ENCODE measurements around the gene NNMT. TPM values are rescaled to one million over a fixed set of nuclear protein-coding genes. Genes with fewer than 3 reads are reported as not detected.

NNMT gene
- total and polyA plus RNA-seq, 2 donors (not counting 3 experiments of a cell fraction or from before 2014, with no cell fraction given): 330 to 454 TPM

DNA sequence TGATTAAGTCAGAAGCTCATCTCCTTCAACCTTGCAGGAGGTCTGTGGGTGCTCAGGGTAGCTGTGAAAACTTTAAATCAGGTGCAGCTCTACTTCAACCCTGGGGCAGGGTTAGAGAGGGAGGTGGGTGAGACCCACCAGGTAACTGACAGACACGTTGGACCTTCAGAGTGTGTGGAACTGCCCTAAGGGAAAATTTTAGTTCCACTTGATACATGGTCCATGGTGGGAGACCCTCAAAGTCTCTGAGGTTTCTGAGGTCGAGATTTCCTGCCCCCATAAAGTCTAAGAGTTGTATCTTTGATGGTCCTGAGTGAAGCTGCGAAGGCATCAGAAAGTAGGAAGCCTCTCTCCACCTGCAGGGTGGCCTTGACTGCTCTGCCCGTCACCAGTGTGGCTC is 23.9 kb upstream of the NNMT start:
- peaks cover 27 to 40% of the 10 kb centered on the region in 2 experiments for H3K27me3 ChIP-seq (ENCODE audit: control insufficient read depth in 2 of 2, insufficient read depth in 2 of 2, low read length in 2 of 2)
- no peaks in the 10 kb centered on the region for H3K9me3 ChIP-seq (replicated peaks; ENCODE audit: control insufficient read depth, insufficient read depth, low read length)
- H3K4me1 ChIP-seq (ENCODE audit: control insufficient read depth, extremely low read depth, insufficient read depth, low read length): no peaks in the 10 kb centered on the region
- no peaks in the 10 kb centered on the region for H3K9me1 ChIP-seq (replicated peaks; ENCODE audit: control insufficient read depth, extremely low read depth, insufficient read depth, low read length)
- no peak overlapping the region for H2AFZ ChIP-seq (ENCODE audit: low read depth, low read length)
- H3K9ac ChIP-seq (replicated peaks; ENCODE audit: extremely low read depth, insufficient read depth, low read length): no peak overlapping the region
- no peaks in the 10 kb centered on the region for H3K36me3 ChIP-seq (ENCODE audit: control insufficient read depth in 2 of 2, extremely low read depth in 1 of 2, insufficient read depth in 2 of 2, low read length in 2 of 2)
- POLR2A ChIA-PET: no interaction called here
- H3K27ac ChIP-seq (ENCODE audit: insufficient read depth, low read depth, low read length): no peak overlapping the region
- H3K4me3 ChIP-seq (replicated peaks in 1 of 3; ENCODE audit: insufficient read depth in 1 of 3, low read depth in 1 of 3, low read length in 3 of 3): no peak overlapping the region
- no peaks in the 10 kb centered on the region for H3K79me2 ChIP-seq (ENCODE audit: control insufficient read depth, insufficient read depth, low read length)
- no peaks in the 10 kb centered on the region for H4K20me1 ChIP-seq (replicated peaks; ENCODE audit: control insufficient read depth, extremely low read depth, insufficient read depth, low read length)
- dilution Hi-C loops (cut with MboI; ENCODE audit: extremely low pct_ligation_motif_present, low sequenced_read_pairs): loop anchor here (25.0 kb wide), 1 partner anchor 235 kb away; no protein-coding TSS in a partner anchor
- TF ChIP-seq MAX (IDR thresholded peaks at IDR 0.05; ENCODE audit: insufficient read depth, insufficient read length): no peak
- no peak for TF ChIP-seq EZH2 (IDR thresholded peaks at IDR 0.05; ENCODE audit: borderline replicate concordance, low read depth, low read length, severe bottlenecking)
- no peak for TF ChIP-seq POLR2A (IDR thresholded peaks at IDR 0.05; ENCODE audit: low read depth, low read length)
- no peak for TF ChIP-seq FOS (IDR thresholded peaks at IDR 0.05; ENCODE audit: borderline replicate concordance, insufficient read depth, low read length)
- DNase-seq (ENCODE audit: low read depth, low spot score) (no peak), FAIRE-seq (no peak)
- BruUV-seq (replicated peaks): no TSS peak
- CTCF ChIA-PET: interaction anchor here (0.6 to 2.1 kb wide), 2 partner anchors 253 to 377 kb away, joined by 3 to 6 read pairs; no protein-coding TSS in a partner anchor
- no peak overlapping the region for H3K4me2 ChIP-seq (ENCODE audit: insufficient read depth, low read length)
- intact Hi-C loops (cut with micrococcal nuclease): no loop called here

DNA sequence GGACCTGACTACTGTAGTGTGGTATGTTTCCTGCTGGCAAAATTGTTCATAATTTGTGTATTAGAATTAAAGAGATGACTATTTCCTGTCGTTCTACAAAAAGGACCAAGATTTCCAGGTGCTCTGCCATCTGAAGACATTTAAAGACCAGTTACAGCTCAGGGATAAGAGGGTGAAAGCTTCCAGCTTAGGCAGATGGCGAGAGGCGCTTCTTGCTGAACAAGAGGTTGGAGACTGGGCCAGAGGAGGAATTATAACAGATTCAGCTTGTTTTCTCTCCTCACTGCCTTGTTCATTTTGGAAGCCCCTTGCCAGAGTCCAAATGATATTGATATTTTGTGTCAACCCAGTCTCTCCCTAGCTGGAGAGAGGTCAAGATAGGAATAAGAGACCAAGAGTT is 23.1 kb upstream of the NNMT start:
- BruUV-seq (replicated peaks): no TSS peak
- intact Hi-C loops (cut with micrococcal nuclease): no loop called here

More for the DNA sequence above, 23.1 kb upstream of the NNMT start:
- Histone ChIP-seq H4K20me1 (replicated peaks; ENCODE audit: control insufficient read depth, extremely low read depth, insufficient read depth, low read length) (no peaks in the 10 kb centered on the region), H3K36me3 (ENCODE audit: control insufficient read depth in 2 of 2, extremely low read depth in 1 of 2, insufficient read depth in 2 of 2, low read length in 2 of 2) (no peaks in the 10 kb centered on the region), H3K4me1 (ENCODE audit: control insufficient read depth, extremely low read depth, insufficient read depth, low read length) (no peaks in the 10 kb centered on the region), H3K9me3 (replicated peaks; ENCODE audit: control insufficient read depth, insufficient read depth, low read length) (no peaks in the 10 kb centered on the region), H3K9ac (replicated peaks; ENCODE audit: extremely low read depth, insufficient read depth, low read length) (no peak overlapping the region), H3K4me3 (replicated peaks in 1 of 3; ENCODE audit: insufficient read depth in 1 of 3, low read depth in 1 of 3, low read length in 3 of 3) (no peak overlapping the region), H3K79me2 (ENCODE audit: control insufficient read depth, insufficient read depth, low read length) (no peaks in the 10 kb centered on the region), H3K27ac (ENCODE audit: insufficient read depth, low read depth, low read length) (no peak overlapping the region), H3K4me2 (ENCODE audit: insufficient read depth, low read length) (no peak overlapping the region), H3K27me3 (ENCODE audit: control insufficient read depth in 2 of 2, insufficient read depth in 2 of 2, low read length in 2 of 2) (peaks cover 27 to 41% of the 10 kb centered on the region in 2 experiments), H3K9me1 (replicated peaks; ENCODE audit: control insufficient read depth, extremely low read depth, insufficient read depth, low read length) (no peaks in the 10 kb centered on the region), H2AFZ (ENCODE audit: low read depth, low read length) (no peak overlapping the region)
- no peak for FAIRE-seq
- ChIA-PET CTCF (interaction anchor here (0.6 kb wide), 1 partner anchor 281 kb away, joined by 3 read pairs; no protein-coding TSS in a partner anchor), POLR2A (no interaction called here)
- no peak for DNase-seq (ENCODE audit: low read depth, low spot score)
- dilution Hi-C loops (cut with MboI; ENCODE audit: extremely low pct_ligation_motif_present, low sequenced_read_pairs): loop anchor here (25.0 kb wide), 1 partner anchor 236 kb away; no protein-coding TSS in a partner anchor
- TF ChIP-seq POLR2A (IDR thresholded peaks at IDR 0.05; ENCODE audit: low read depth, low read length) (no peak), GATA2 (IDR thresholded peaks at IDR 0.05; ENCODE audit: insufficient read depth, insufficient read length, low read depth, low read length) (no peak), POLR2AphosphoS5 (IDR thresholded peaks at IDR 0.05; ENCODE audit: insufficient read depth, low read depth, low read length) (no peak), MYC (IDR thresholded peaks at IDR 0.05; ENCODE audit: low read depth, low read length) (no peak)

Data from endothelial cell of umbilical vein (primary cell).